Tibial nerve (tissue), 4 donors: ENCODE data around the gene NBPF8.
"Not testable (repeated sequence)": the region's sequence is repeated elsewhere in the genome, so short reads cannot be mapped to it uniquely, and the experiment has no call there.

ENCODE experiments used
- CTCF ChIP-seq, 5 experiments: fragments of 200-600 bp in 3 of 5; fragments of 450-650 bp in 2 of 5; sonication (generic) in 3 of 5; IDR thresholded peaks; one replicate each; pipeline ENCODE4 v1.5.1; 2016 to 2019; ENCODE audit warnings: antibody characterized with exemption in 5 of 5, mild to moderate bottlenecking in 3 of 5, moderate library complexity in 2 of 5
- EP300 ChIP-seq, 2 donors: sonication (generic); formaldehyde crosslinking; IDR thresholded peaks; one replicate each; pipeline ENCODE4 v1.6.1; 2017; ENCODE audit warnings: antibody characterized with exemption in 2 of 2, mild to moderate bottlenecking in 1 of 2
- POLR2A ChIP-seq, 2 donors: fragments of 450-650 bp; IDR thresholded peaks; one replicate each; pipeline ENCODE4 v1.6.1; 2017; ENCODE audit warnings: antibody characterized with exemption in 2 of 2, mild to moderate bottlenecking in 2 of 2, moderate library complexity in 2 of 2

- TF ChIP-seq POLR2A, CTCF, EP300 (IDR thresholded peaks at IDR 0.05): not testable (repeated sequence)
These were observed 34.3 kb downstream of the NBPF8 start for GRCh38 chr1:120449124-120449523.
